BJ (cell line): ENCODE data around the gene TBC1D1. TPM values are rescaled to one million over a fixed set of nuclear protein-coding genes. Genes with fewer than 3 reads are reported as not detected.

ENCODE experiments used
- CTCF ChIA-PET: fragments of 350-600 bp; formaldehyde crosslinking; extraction: SDS; loops from one replicate; lab custom pipeline; 2021; ENCODE audit warnings: antibody characterized with exemption, inconsistent platforms; lab: Yijun Ruan, JAX
- POLR2A ChIA-PET: fragments of 300-600 bp; sonication (Branson Sonifier 250); formaldehyde crosslinking; extraction: SDS; loops from one replicate; lab custom pipeline; 2021; ENCODE audit warnings: antibody characterized with exemption; lab: Charles Lee
- DNase-seq: peaks from one replicate; pipeline ENCODE4 v3.0.0-alpha.2; 2011; ENCODE audit warnings: low read depth
- H3K27me3 ChIP-seq: 2 replicates; pipeline ENCODE4 v1.6.0; 2011; ENCODE audit warnings: low read length; ENCODE audit not compliant: control insufficient read depth, insufficient read depth
- H3K36me3 ChIP-seq: 2 replicates; pipeline ENCODE4 v1.5.1; 2011; ENCODE audit warnings: low read length; ENCODE audit not compliant: control insufficient read depth, insufficient read depth
- H3K4me3 ChIP-seq: 2 replicates; pipeline ENCODE4 v1.5.1; 2011; ENCODE audit warnings: low read depth, mild to moderate bottlenecking, control low read depth, low read length
- CTCF ChIP-seq: IDR thresholded peaks from 2 replicates; pipeline ENCODE4 v1.5.1; 2011; ENCODE audit warnings: low read depth, mild to moderate bottlenecking, control low read depth, inconsistent platforms, low read length, moderate library complexity; ENCODE audit not compliant: insufficient read depth
- polyA plus RNA-seq: library from polyadenylated mRNA; depleted of rRNA; stranded (reverse); fragments of >200 nt; gene quantifications from 2 replicates; pipeline ENCODE4 v1.2.3, GENCODE V29; 2011

TBC1D1 gene
- polyA plus RNA-seq, 1 experiment, result 46.1 TPM

- no peak for TF ChIP-seq CTCF
- ChIA-PET POLR2A (no interaction called here), CTCF (interaction anchor here (0.9 to 2.5 kb wide), 5 partner anchors 8 to 94 kb away, joined by 3 to 6 read pairs (median 4); no protein-coding TSS in a partner anchor)
- Histone ChIP-seq H3K4me3 (no peak overlapping the region), H3K27me3 (no peaks in the 10 kb centered on the region), H3K36me3 (no peaks in the 10 kb centered on the region)
- DNase-seq, result no peak
Measured at GRCh38 chr4:38084877-38085711, 194.2 kb downstream of the TBC1D1 start.

- DNase-seq, result no peak
- CTCF ChIA-PET, result interaction anchor here (0.6 to 2.5 kb wide), 8 partner anchors 9 to 94 kb away, joined by 3 to 6 read pairs (median 4); no protein-coding TSS in a partner anchor
- Histone ChIP-seq H3K27me3 (no peaks in the 10 kb centered on the region), H3K4me3 (no peak overlapping the region), H3K36me3 (no peaks in the 10 kb centered on the region)
- no peak for TF ChIP-seq CTCF
- POLR2A ChIA-PET, result no interaction called here
Measured at GRCh38 chr4:38085751-38086150, 194.9 kb downstream of the TBC1D1 start.

- no peak for TF ChIP-seq CTCF
- no peaks in the 10 kb centered on the region for H3K27me3 ChIP-seq
- no peak overlapping the region for H3K4me3 ChIP-seq
- POLR2A ChIA-PET, result no interaction called here
- DNase-seq, result no peak
- no peaks in the 10 kb centered on the region for H3K36me3 ChIP-seq
- CTCF ChIA-PET, result interaction anchor here (0.6 to 2.5 kb wide), 7 partner anchors 9 to 64 kb away, joined by 3 to 6 read pairs (median 4); no protein-coding TSS in a partner anchor
Measured at GRCh38 chr4:38086151-38086848, 195.4 kb downstream of the TBC1D1 start.

GRCh38 chr4:38086849-38087226, 196.0 kb downstream of the TBC1D1 start:
- Histone ChIP-seq H3K27me3 (no peaks in the 10 kb centered on the region), H3K36me3 (no peaks in the 10 kb centered on the region), H3K4me3 (no peak overlapping the region)
- no peak for TF ChIP-seq CTCF
- POLR2A ChIA-PET, result no interaction called here
- DNase-seq, result no peak
- CTCF ChIA-PET, result interaction anchor here (2.5 kb wide), 1 partner anchor 13 kb away, joined by 6 read pairs; no protein-coding TSS in a partner anchor

GRCh38 chr4:38088321-38088720, 197.4 kb downstream of the TBC1D1 start:
- no peaks in the 10 kb centered on the region for H3K27me3 ChIP-seq
- DNase-seq, result no peak
- POLR2A ChIA-PET, result no interaction called here
- no peak for TF ChIP-seq CTCF
- H3K36me3 ChIP-seq, result no peaks in the 10 kb centered on the region
- H3K4me3 ChIP-seq, result no peak overlapping the region
- CTCF ChIA-PET, result interaction anchor here (2.0 kb wide), 1 partner anchor 91 kb away, joined by 5 read pairs; no protein-coding TSS in a partner anchor
